ENCODE data around the gene RBP2.

The RBP2 gene

GRCh38 chr3:139481116-139481515 is 4.8 kb upstream of the RBP2 start:
- no peak for DNase-seq (ENCODE audit: low read depth)

GRCh38 chr3:139480585-139480984 is 4.3 kb upstream of the RBP2 start:
- DNase-seq (ENCODE audit: low read depth), result no peak

GRCh38 chr3:139477710-139478640 is 1.7 kb upstream of the RBP2 start:
- no peak for DNase-seq (ENCODE audit: low read depth)

GRCh38 chr3:139473155-139473771 is 3.1 kb downstream of the RBP2 start:
- DNase-seq (ENCODE audit: low read depth), result no peak

GRCh38 chr3:139472380-139473010 is 3.8 kb downstream of the RBP2 start:
- no peak for DNase-seq (ENCODE audit: low read depth)

- no peak for DNase-seq (ENCODE audit: low read depth)
These were observed 6.1 kb downstream of the RBP2 start for GRCh38 chr3:139470199-139470598.

- DNase-seq (ENCODE audit: low read depth), result no peak
These were observed 7.9 kb downstream of the RBP2 start for GRCh38 chr3:139468399-139468798.

- DNase-seq (ENCODE audit: low read depth), result no peak
These were observed 10.0 kb downstream of the RBP2 start for GRCh38 chr3:139466360-139466759.

GRCh38 chr3:139465636-139466035 is 10.7 kb downstream of the RBP2 start:
- DNase-seq (ENCODE audit: low read depth), result no peak

- DNase-seq (ENCODE audit: low read depth), result no peak
These were observed 12.8 kb downstream of the RBP2 start for GRCh38 chr3:139463466-139463865.

GRCh38 chr3:139460529-139460928 is 15.8 kb downstream of the RBP2 start:
- DNase-seq (ENCODE audit: low read depth), result no peak

- DNase-seq (ENCODE audit: low read depth), result no peak
These were observed 16.2 kb downstream of the RBP2 start for GRCh38 chr3:139460076-139460475.

- DNase-seq (ENCODE audit: low read depth), result no peak
These were observed 18.0 kb downstream of the RBP2 start for GRCh38 chr3:139458348-139458747.

- DNase-seq (ENCODE audit: low read depth), result no peak
These were observed 19.2 kb downstream of the RBP2 start for GRCh38 chr3:139457066-139457465.

- DNase-seq (ENCODE audit: low read depth), result no peak
These were observed 19.9 kb downstream of the RBP2 start for GRCh38 chr3:139456386-139456785.

- no peak for DNase-seq (ENCODE audit: low read depth)
These were observed 20.5 kb downstream of the RBP2 start for GRCh38 chr3:139455855-139456254.

- DNase-seq (ENCODE audit: low read depth), result no peak
These were observed 21.1 kb downstream of the RBP2 start for GRCh38 chr3:139455206-139455605.

- no peak for DNase-seq (ENCODE audit: low read depth)
These were observed 22.0 kb downstream of the RBP2 start for GRCh38 chr3:139454346-139454745.

GRCh38 chr3:139450159-139450558 is 26.2 kb downstream of the RBP2 start:
- DNase-seq (ENCODE audit: low read depth), result no peak

- no peak for DNase-seq (ENCODE audit: low read depth)
These were observed 26.8 kb downstream of the RBP2 start for GRCh38 chr3:139449566-139449965.

- DNase-seq (ENCODE audit: low read depth), result no peak
These were observed 28.2 kb downstream of the RBP2 start for GRCh38 chr3:139448104-139448503.

- DNase-seq (ENCODE audit: low read depth), result no peak
These were observed 28.8 kb downstream of the RBP2 start for GRCh38 chr3:139447486-139447885.

GRCh38 chr3:139444446-139444845 is 31.9 kb downstream of the RBP2 start:
- DNase-seq (ENCODE audit: low read depth), result no peak

Measured in T follicular helper cell (primary cell).